GM19397 (cell line): Measurements from ENCODE around the gene KCNK2.
"Not testable (repeated sequence)": the region's sequence is repeated elsewhere in the genome, so short reads cannot be mapped to it uniquely, and the experiment has no call there.

Experiments used
- ATAC-seq: cut with Tn5 transposase; IDR thresholded peaks from one replicate; pipeline ENCODE4 v1.9.1; 2021; ENCODE audit warnings: mild to moderate bottlenecking, moderate library complexity; ENCODE audit not compliant: unreplicated experiment

Gene KCNK2

GRCh38 chr1:215147024-215147423 lies 64.5 kb downstream of the KCNK2 start:
- no peak for ATAC-seq

- no peak for ATAC-seq
Observed at GRCh38 chr1:215151841-215152549, 69.5 kb downstream of the KCNK2 start.

- no peak for ATAC-seq
Observed at GRCh38 chr1:215156232-215156631, 73.7 kb downstream of the KCNK2 start.

- ATAC-seq: no peak
Observed at GRCh38 chr1:215160351-215160750, 77.8 kb downstream of the KCNK2 start.

GRCh38 chr1:215163144-215163543 lies 80.6 kb downstream of the KCNK2 start:
- ATAC-seq: not testable (repeated sequence)

- no peak for ATAC-seq
Observed at GRCh38 chr1:215166886-215167285, 84.3 kb downstream of the KCNK2 start.

- ATAC-seq: no peak
Observed at GRCh38 chr1:215181518-215181917, 99.0 kb downstream of the KCNK2 start.

- no peak for ATAC-seq
Observed at GRCh38 chr1:215185067-215185620, 102.6 kb downstream of the KCNK2 start.

- no peak for ATAC-seq
Observed at GRCh38 chr1:215188302-215188950, 105.9 kb downstream of the KCNK2 start.

GRCh38 chr1:215192306-215192705 lies 109.8 kb downstream of the KCNK2 start:
- no peak for ATAC-seq

- ATAC-seq: no peak
Observed at GRCh38 chr1:215198021-215198420, 115.5 kb downstream of the KCNK2 start.

GRCh38 chr1:215200121-215200520 lies 117.6 kb downstream of the KCNK2 start:
- ATAC-seq: no peak

GRCh38 chr1:215201283-215201682 lies 118.7 kb downstream of the KCNK2 start:
- no peak for ATAC-seq

GRCh38 chr1:215202868-215203267 lies 120.3 kb downstream of the KCNK2 start:
- ATAC-seq: no peak

GRCh38 chr1:215210167-215210566 lies 127.6 kb downstream of the KCNK2 start:
- ATAC-seq: no peak

GRCh38 chr1:215215846-215216245 lies 133.3 kb downstream of the KCNK2 start:
- no peak for ATAC-seq

GRCh38 chr1:215219372-215219771 lies 136.8 kb downstream of the KCNK2 start:
- no peak for ATAC-seq

GRCh38 chr1:215220346-215220745 lies 137.8 kb downstream of the KCNK2 start:
- ATAC-seq: no peak

GRCh38 chr1:215226757-215227156 lies 144.2 kb downstream of the KCNK2 start:
- ATAC-seq: no peak

GRCh38 chr1:215228193-215228592 lies 145.7 kb downstream of the KCNK2 start:
- ATAC-seq: no peak

GRCh38 chr1:215241451-215241850 lies 158.9 kb downstream of the KCNK2 start:
- no peak for ATAC-seq

GRCh38 chr1:215243345-215244054 lies 161.0 kb downstream of the KCNK2 start:
- no peak for ATAC-seq
